Esophagus squamous epithelium (tissue), 5 donors: ENCODE measurements around the gene TSHZ2. TPM values are rescaled to one million over a fixed set of nuclear protein-coding genes. Genes with fewer than 3 reads are reported as not detected.
"Not testable (repeated sequence)": the region's sequence is repeated elsewhere in the genome, so short reads cannot be mapped to it uniquely, and the experiment has no call there.

Experiments used
- DNase-seq: peaks from one replicate; lab custom pipeline; 2025; lab: John Stamatoyannopoulos, UW
- H3K27ac ChIP-seq, 4 donors: fragments of 200-600 bp; sonication (generic); one replicate each; pipeline ENCODE4 v1.5.1; 2016 to 2019; ENCODE audit warnings: mild to moderate bottlenecking in 1 of 4
- H3K27me3 ChIP-seq, 4 donors: fragments of 200-600 bp; sonication (generic); 1 replicate in 3 of 4; 2 replicates in 1 of 4; pipeline versions ENCODE4 v1.5.1 to v1.6.0; 2017 to 2021; ENCODE audit warnings: antibody characterized with exemption in 1 of 4
- H3K36me3 ChIP-seq, 3 donors: fragments of 200-600 bp; sonication (generic); one replicate each; pipeline ENCODE4 v1.5.1; 2016 to 2019
- H3K4me1 ChIP-seq, 3 donors: fragments of 200-600 bp; sonication (generic); one replicate each; pipeline ENCODE4 v1.5.1; 2017 to 2019
- H3K4me3 ChIP-seq, 4 donors: fragments of 200-600 bp; sonication (generic); 1 replicate in 3 of 4; 2 replicates in 1 of 4; pipeline ENCODE4 v1.5.1; 2016 to 2019; ENCODE audit warnings: mild to moderate bottlenecking in 2 of 4, moderate library complexity in 1 of 4
- H3K9me3 ChIP-seq, 3 donors: fragments of 200-600 bp; sonication (generic); one replicate each; pipeline ENCODE4 v1.5.1; 2016 to 2019
- CTCF ChIP-seq, 6 experiments: fragments of 450-650 bp in 4 of 6; fragments of 200-600 bp in 2 of 6; sonication (generic) in 2 of 6; IDR thresholded peaks; one replicate each; pipeline ENCODE4 v1.5.1; 2016 to 2019; ENCODE audit warnings: antibody characterized with exemption in 6 of 6, mild to moderate bottlenecking in 4 of 6, moderate library complexity in 4 of 6
- POLR2A ChIP-seq, 4 donors: fragments of 450-650 bp; IDR thresholded peaks; one replicate each; pipeline ENCODE4 v1.6.1; 2017; ENCODE audit warnings: antibody characterized with exemption in 4 of 4, mild to moderate bottlenecking in 4 of 4, moderate library complexity in 3 of 4
- WGBS, 2 donors: methylation state at CpG; one replicate each; pipeline ENCODE4 v1.1.5; 2018; 5-methylcytosine and 5-hydroxymethylcytosine counted together
- intact Hi-C: fragments of 100-400 bp; cut with DNase I; formaldehyde crosslinking; loops from one replicate; pipeline ENCODE4 v1.15.0; 2022
- total RNA-seq, 4 donors: library from RNA; depleted of rRNA; stranded (reverse); fragments of >200 nt; gene quantifications; one replicate each; pipeline ENCODE4 v1.1.0, GENCODE V29; 2016
- donor health status: DM: yes; HTN: yes; CAD: no.

Gene TSHZ2
- total RNA-seq, 4 donors from 2014 or later, result 4.7 to 22.0 (median 12.9) TPM

- no peak for DNase-seq
- no peak overlapping the region for H3K27ac ChIP-seq
- TF ChIP-seq POLR2A (IDR thresholded peaks at IDR 0.05), result no peak
- TF ChIP-seq CTCF (IDR thresholded peaks at IDR 0.05), result no peak
- no peaks in the 10 kb centered on the region for H3K27me3 ChIP-seq
- WGBS, 2 donors, result 67 to 92% methylated on average over 2 to 5 of the region's 5 CpGs
- H3K36me3 ChIP-seq, result no peaks in the 10 kb centered on the region
- H3K4me1 ChIP-seq, result peaks cover 0 to 11% (median 0%) of the 10 kb centered on the region in 3 donors
- intact Hi-C loops, result no loop called here
- H3K9me3 ChIP-seq, result no peaks in the 10 kb centered on the region
- no peak overlapping the region for H3K4me3 ChIP-seq
Measured at GRCh38 chr20:53085720-53086119, 113.6 kb downstream of the TSHZ2 start.

- no peak for DNase-seq
- intact Hi-C loops, result no loop called here
- H3K27me3 ChIP-seq, result no peaks in the 10 kb centered on the region
- H3K4me1 ChIP-seq, result no peaks in the 10 kb centered on the region
- H3K4me3 ChIP-seq, result no peak overlapping the region
- no peak overlapping the region for H3K27ac ChIP-seq
- WGBS, 2 donors, result 55 to 69% methylated on average over 7 to 8 of the region's 8 CpGs
- no peak for TF ChIP-seq CTCF (IDR thresholded peaks at IDR 0.05)
- no peak for TF ChIP-seq POLR2A (IDR thresholded peaks at IDR 0.05)
- H3K9me3 ChIP-seq, result no peaks in the 10 kb centered on the region
- no peaks in the 10 kb centered on the region for H3K36me3 ChIP-seq
Measured at GRCh38 chr20:53087037-53087777, 115.0 kb downstream of the TSHZ2 start.

- 86 to 88% methylated on average over 10 of the region's 10 CpGs for WGBS, 2 donors
- TF ChIP-seq POLR2A (IDR thresholded peaks at IDR 0.05) (no peak), CTCF (IDR thresholded peaks at IDR 0.05) (no peak)
- no peak for DNase-seq
- Histone ChIP-seq H3K4me1 (no peaks in the 10 kb centered on the region), H3K27me3 (no peaks in the 10 kb centered on the region), H3K27ac (no peak overlapping the region), H3K4me3 (no peak overlapping the region), H3K9me3 (no peaks in the 10 kb centered on the region), H3K36me3 (no peaks in the 10 kb centered on the region)
- intact Hi-C loops, result no loop called here
Measured at GRCh38 chr20:53088786-53089185, 116.6 kb downstream of the TSHZ2 start.

GRCh38 chr20:53089851-53090250, 117.7 kb downstream of the TSHZ2 start:
- H3K4me3 ChIP-seq, H3K4me1 ChIP-seq, DNase-seq, intact Hi-C loops, H3K27ac ChIP-seq, H3K9me3 ChIP-seq, H3K36me3 ChIP-seq, H3K27me3 ChIP-seq: not testable (repeated sequence)
- 75 to 88% methylated on average over 1 of the region's 1 CpG for WGBS, 2 donors

- TF ChIP-seq CTCF (IDR thresholded peaks at IDR 0.05), result no peak
- intact Hi-C loops, result no loop called here
- no peak for DNase-seq
- Histone ChIP-seq H3K27me3 (no peaks in the 10 kb centered on the region), H3K4me3 (no peak overlapping the region), H3K9me3 (no peaks in the 10 kb centered on the region), H3K36me3 (no peaks in the 10 kb centered on the region), H3K4me1 (no peaks in the 10 kb centered on the region), H3K27ac (no peak overlapping the region)
- WGBS, 2 donors, result 87 to 91% methylated on average over 4 of the region's 4 CpGs
Measured at GRCh38 chr20:53091789-53092188, 119.6 kb downstream of the TSHZ2 start.
